Activated CD8-positive, alpha-beta memory T cell treated with anti-CD3 and anti-CD28 coated beads, Interleukin-2, amount 50 U/mL, for 4 hours (primary cell): Measurements from ENCODE around the gene ZNF385D.

Source experiments
- DNase-seq: peaks from one replicate; pipeline ENCODE4 v3.0.0-alpha.2; 2020

Gene ZNF385D

GRCh38 chr3:21592828-21593227, 158.2 kb downstream of the ZNF385D start:
- DNase-seq: no peak

- no peak for DNase-seq
Observed at GRCh38 chr3:21587894-21588293, 163.1 kb downstream of the ZNF385D start.

- DNase-seq: no peak
Observed at GRCh38 chr3:21585216-21585740, 165.7 kb downstream of the ZNF385D start.

- DNase-seq: no peak
Observed at GRCh38 chr3:21573291-21573690, 177.7 kb downstream of the ZNF385D start.

- no peak for DNase-seq
Observed at GRCh38 chr3:21564531-21564930, 186.5 kb downstream of the ZNF385D start.

- no peak for DNase-seq
Observed at GRCh38 chr3:21562243-21562642, 188.8 kb downstream of the ZNF385D start.

- no peak for DNase-seq
Observed at GRCh38 chr3:21561472-21561871, 189.5 kb downstream of the ZNF385D start.

GRCh38 chr3:21551019-21551418, 200.0 kb downstream of the ZNF385D start:
- DNase-seq: no peak

- no peak for DNase-seq
Observed at GRCh38 chr3:21544076-21544462, 206.9 kb downstream of the ZNF385D start.

- DNase-seq: no peak
Observed at GRCh38 chr3:21543380-21544075, 207.5 kb downstream of the ZNF385D start.

- no peak for DNase-seq
Observed at GRCh38 chr3:21542656-21543379, 208.2 kb downstream of the ZNF385D start.

GRCh38 chr3:21540265-21540664, 210.7 kb downstream of the ZNF385D start:
- DNase-seq: no peak

- DNase-seq: no peak
Observed at GRCh38 chr3:21534462-21534861, 216.5 kb downstream of the ZNF385D start.

- no peak for DNase-seq
Observed at GRCh38 chr3:21533002-21533401, 218.0 kb downstream of the ZNF385D start.

GRCh38 chr3:21531909-21532308, 219.1 kb downstream of the ZNF385D start:
- DNase-seq: no peak

- no peak for DNase-seq
Observed at GRCh38 chr3:21528291-21528995, 222.6 kb downstream of the ZNF385D start.

- DNase-seq: no peak
Observed at GRCh38 chr3:21526461-21526860, 224.5 kb downstream of the ZNF385D start.

- no peak for DNase-seq
Observed at GRCh38 chr3:21524133-21524532, 226.9 kb downstream of the ZNF385D start.

- no peak for DNase-seq
Observed at GRCh38 chr3:21520106-21520963, 230.7 kb downstream of the ZNF385D start.

GRCh38 chr3:21517184-21517583, 233.8 kb downstream of the ZNF385D start:
- DNase-seq: no peak

- DNase-seq: no peak
Observed at GRCh38 chr3:21515417-21515816, 235.6 kb downstream of the ZNF385D start.

- no peak for DNase-seq
Observed at GRCh38 chr3:21509731-21510470, 241.1 kb downstream of the ZNF385D start.
